Spinal cord (tissue), 10 donors: ENCODE data around the gene MAPKAPK2. TPM values are rescaled to one million over a fixed set of nuclear protein-coding genes. Genes with fewer than 3 reads are reported as not detected.
"Not testable (repeated sequence)": the region's sequence is repeated elsewhere in the genome, so short reads cannot be mapped to it uniquely, and the experiment has no call there.

Experiments used
- DNase-seq, 6 donors: peaks; one replicate each; pipeline versions ENCODE4 v3.0.0 to v3.0.0-alpha.2; 2013 to 2015; ENCODE audit warnings: low spot score in 6 of 6, low read depth in 4 of 6
- H3K27ac ChIP-seq: one replicate; pipeline ENCODE4 v1.5.1; 2013; ENCODE audit warnings: low read depth, low read length, control low read depth
- H3K27me3 ChIP-seq: one replicate; pipeline ENCODE4 v1.6.1; 2013; ENCODE audit warnings: low read length; ENCODE audit not compliant: control insufficient read depth, insufficient read depth
- H3K36me3 ChIP-seq: one replicate; pipeline ENCODE4 v1.6.1; 2013; ENCODE audit warnings: low read length; ENCODE audit not compliant: control insufficient read depth, insufficient read depth
- H3K4me1 ChIP-seq: one replicate; pipeline ENCODE4 v1.6.1; 2013; ENCODE audit warnings: low read length; ENCODE audit not compliant: control insufficient read depth, insufficient read depth
- H3K4me3 ChIP-seq: one replicate; pipeline ENCODE4 v1.5.1; 2013; ENCODE audit warnings: low read depth, low read length, control low read depth
- H3K9me3 ChIP-seq: one replicate; pipeline ENCODE4 v1.6.1; 2013; ENCODE audit warnings: low read length; ENCODE audit not compliant: control insufficient read depth, insufficient read depth
- WGBS: methylation state at CpG from one replicate; pipeline ENCODE4 v1.1.5; 2013; ENCODE audit warnings: missing lambda C conversion rate; ENCODE audit not compliant: insufficient coverage; 5-methylcytosine and 5-hydroxymethylcytosine counted together
- long read RNA-seq, 4 donors: transcript quantifications; one replicate each; lab custom pipeline, GENCODE V29; 2026
- polyA plus RNA-seq, 2 donors: library from polyadenylated mRNA; unstranded; fragments of 120-200 nt; gene quantifications; one replicate each; pipeline ENCODE4 v1.2.1, GENCODE V29; 2013; ENCODE audit not compliant: insufficient read length in 2 of 2
- total RNA-seq, 2 donors: library from RNA; depleted of rRNA in 1 of 2; stranded (reverse); fragments of 120-200 nt in 1 of 2; fragments of >200 nt in 1 of 2; gene quantifications; one replicate each; pipeline versions ENCODE4 v1.2.3 to v1.2.4, GENCODE V29; 2013 to 2014
- donor health status: healthy.

The MAPKAPK2 gene
- total RNA-seq (10 to 100 TPM; 17.3 to 33.2 TPM), polyA plus RNA-seq (10 to 100 TPM; 37.6 to 42.7 TPM)
- long read RNA-seq, donor 1, transcript MAPKAPK2-202 (10 exons, 2,961 nt), result major isoform, 13 of 13 reads
- long read RNA-seq, donor 1, partial matches to known transcripts, result 0 of 13 reads
- long read RNA-seq, donor 1, other reads (novel, unspliced or antisense), result 0 of 13 reads
- long read RNA-seq, donor 2, partial matches to known transcripts, result 0 of 4 reads
- long read RNA-seq, donor 2, other reads (novel, unspliced or antisense), result 0 of 4 reads
- long read RNA-seq, donor 3, transcript MAPKAPK2-202 (10 exons, 2,961 nt), result major isoform, 5 of 11 reads
- long read RNA-seq, donor 3, partial matches to known transcripts, result 6 of 11 reads
- long read RNA-seq, donor 3, other reads (novel, unspliced or antisense), result 0 of 11 reads
- long read RNA-seq, donor 4, transcript MAPKAPK2-202 (10 exons, 2,961 nt), result major isoform, 8 of 8 reads
- long read RNA-seq, donor 4, partial matches to known transcripts, result 0 of 8 reads
- long read RNA-seq, donor 4, other reads (novel, unspliced or antisense), result 0 of 8 reads

DNA sequence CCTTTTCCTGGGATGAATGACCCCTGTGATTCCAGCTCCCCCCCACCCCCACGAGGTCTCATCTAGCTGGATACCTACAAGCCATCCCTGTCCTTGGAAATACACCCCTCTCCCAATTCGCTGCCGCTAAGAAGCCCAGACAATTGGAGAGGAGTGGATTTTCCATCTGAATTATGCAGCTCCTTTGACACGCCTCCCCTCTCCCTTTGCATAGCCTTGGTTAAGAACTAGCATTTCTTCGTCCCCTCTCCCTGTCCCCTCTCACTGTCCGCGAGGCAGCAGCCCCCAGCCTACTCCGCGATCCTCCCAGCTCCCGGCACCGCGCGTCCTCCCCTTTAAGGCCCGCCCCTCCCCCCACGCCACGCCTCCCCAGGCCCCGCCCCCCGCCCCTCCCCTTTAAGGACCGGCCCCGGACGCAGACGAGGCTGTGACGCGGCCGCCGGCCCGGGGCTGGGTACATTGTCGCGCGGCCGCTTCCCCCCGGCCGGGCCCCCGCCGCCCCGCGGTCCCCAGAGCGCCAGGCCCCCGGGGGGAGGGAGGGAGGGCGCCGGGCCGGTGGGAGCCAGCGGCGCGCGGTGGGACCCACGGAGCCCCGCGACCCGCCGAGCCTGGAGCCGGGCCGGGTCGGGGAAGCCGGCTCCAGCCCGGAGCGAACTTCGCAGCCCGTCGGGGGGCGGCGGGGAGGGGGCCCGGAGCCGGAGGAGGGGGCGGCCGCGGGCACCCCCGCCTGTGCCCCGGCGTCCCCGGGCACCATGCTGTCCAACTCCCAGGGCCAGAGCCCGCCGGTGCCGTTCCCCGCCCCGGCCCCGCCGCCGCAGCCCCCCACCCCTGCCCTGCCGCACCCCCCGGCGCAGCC, at the start of gene MAPKAPK2:
Gene MAPKAPK2, plus strand, starts transcription at position 428 of the 856 bp plus-strand sequence. Its CDS starts 325 bp downstream, at position 753.
- H3K36me3 ChIP-seq, result no peaks in the 10 kb centered on the region
- H3K4me1 ChIP-seq, result peaks cover 16% of the 10 kb centered on the region
- peak within 1 kb of the TSS; percentile 94 for H3K27ac ChIP-seq
- peak within 1 kb of the TSS; percentile 74 for H3K4me3 ChIP-seq
- no peaks in the 10 kb centered on the region for H3K9me3 ChIP-seq
- peaks cover 2% of the 10 kb centered on the region for H3K27me3 ChIP-seq
- WGBS, result under 1% methylated on average over 55 of the region's 82 CpGs
- DNase-seq, result peak in 5 of 6 donors; percentile 43 to 90 (median 62)

DNA sequence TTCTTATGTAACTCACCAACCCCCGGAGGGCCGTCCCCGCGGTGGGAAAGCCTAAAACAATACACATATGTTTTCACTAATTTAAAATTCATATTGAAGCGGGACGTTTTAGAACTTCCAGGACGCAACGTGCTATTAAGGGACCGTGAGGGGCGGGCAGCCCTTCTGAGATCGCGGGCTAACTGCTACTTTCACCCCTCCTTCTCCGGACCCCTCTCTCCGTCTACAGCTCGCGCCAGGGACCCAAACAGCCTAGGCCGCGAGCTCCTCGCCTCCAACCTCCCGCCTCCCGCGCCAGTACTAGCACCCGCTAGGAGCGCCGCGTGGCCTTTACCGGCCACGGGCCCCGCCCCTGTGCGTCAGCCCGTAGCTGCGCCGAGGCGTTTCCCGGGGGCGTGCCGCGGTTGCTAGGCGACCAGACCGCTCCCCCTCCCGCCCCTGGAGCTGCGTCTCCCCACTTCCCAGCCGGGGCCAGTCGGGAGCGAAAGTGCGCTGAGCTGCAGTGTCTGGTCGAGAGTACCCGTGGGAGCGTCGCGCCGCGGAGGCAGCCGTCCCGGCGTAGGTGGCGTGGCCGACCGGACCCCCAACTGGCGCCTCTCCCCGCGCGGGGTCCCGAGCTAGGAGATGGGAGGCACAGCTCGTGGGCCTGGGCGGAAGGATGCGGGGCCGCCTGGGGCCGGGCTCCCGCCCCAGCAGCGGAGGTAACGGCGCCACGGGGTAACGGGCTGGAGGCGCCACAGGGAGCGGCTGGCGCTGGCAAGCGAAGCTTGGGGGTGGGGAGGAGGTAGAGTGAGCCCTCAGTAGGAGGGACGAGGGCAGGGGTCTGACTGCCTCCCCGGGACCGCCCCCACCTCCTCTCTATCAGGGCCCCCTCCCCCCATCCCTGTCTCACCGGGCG, 49.4 kb upstream of the MAPKAPK2 start, which contains the start of gene DYRK3:
Gene DYRK3, plus strand, starts transcription at position 457 of the 898 bp plus-strand sequence. Its CDS starts 168 bp downstream, at position 625.
- peaks cover 16% of the 10 kb centered on the region for H3K4me1 ChIP-seq
- H3K27ac ChIP-seq, result peak within 1 kb of the TSS; percentile 73
- H3K4me3 ChIP-seq, result peak within 1 kb of the TSS; percentile 59
- H3K36me3 ChIP-seq, result peaks cover 8% of the 10 kb centered on the region
- H3K27me3 ChIP-seq, result no peaks in the 10 kb centered on the region
- WGBS, result under 1% methylated on average over 68 of the region's 84 CpGs
- H3K9me3 ChIP-seq, result no peaks in the 10 kb centered on the region
- peak in 5 of 6 donors; percentile 63 to 96 (median 84) for DNase-seq

DNA sequence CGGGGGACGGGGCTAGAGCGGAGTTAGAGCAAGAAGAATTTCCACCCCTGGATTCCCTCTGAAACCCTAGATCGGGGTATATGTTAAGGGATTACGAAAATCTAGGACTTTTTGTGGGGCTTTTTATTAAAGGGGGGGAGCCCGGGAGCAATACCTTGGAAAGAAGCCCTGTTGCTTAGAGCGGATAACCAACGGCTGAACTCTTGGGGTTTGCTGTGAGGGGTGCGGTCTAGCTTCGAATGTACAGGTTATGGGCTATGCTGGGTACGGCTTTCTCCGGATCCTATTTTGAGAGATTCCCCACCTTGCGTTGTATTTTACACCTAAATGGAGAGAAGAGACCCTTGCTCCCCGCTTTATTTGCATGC, 48.7 kb upstream of the MAPKAPK2 start:
- DNase-seq, result no peak
- 2% methylated on average over 9 of the region's 14 CpGs for WGBS

DNA sequence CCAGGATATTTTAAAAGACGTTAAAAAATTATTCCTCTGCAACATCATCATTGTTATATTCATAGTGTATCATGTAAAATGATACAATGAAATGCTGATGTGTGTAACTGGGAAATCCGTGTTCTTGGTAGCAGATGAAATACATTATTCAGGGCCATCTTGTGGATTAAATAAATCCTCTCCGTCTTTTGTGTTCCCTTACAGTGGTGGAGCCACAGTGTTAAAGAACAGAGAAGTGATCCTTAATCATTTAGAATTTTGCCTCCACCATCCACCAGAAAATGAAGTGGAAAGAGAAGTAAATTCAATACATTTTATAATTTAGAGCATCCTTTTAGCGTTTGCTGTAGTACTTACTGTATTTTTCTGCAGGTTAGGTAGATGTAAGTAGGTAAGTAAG, 48.0 kb upstream of the MAPKAPK2 start:
- H3K4me3 ChIP-seq, result peak overlapping the region; percentile 10
- H3K36me3 ChIP-seq, result peaks cover 8% of the 10 kb centered on the region
- no peak overlapping the region for H3K27ac ChIP-seq
- DNase-seq, result peak in 2 of 6 donors; percentile 18 to 69
- H3K9me3 ChIP-seq, result no peaks in the 10 kb centered on the region
- WGBS, result no CpG with 5 or more reads among the region's 4 CpGs
- no peaks in the 10 kb centered on the region for H3K27me3 ChIP-seq
- peaks cover 16% of the 10 kb centered on the region for H3K4me1 ChIP-seq

More for the DNA sequence above, 48.7 kb upstream of the MAPKAPK2 start:
- H3K27ac ChIP-seq, result peak overlapping the region; percentile 10
- no peaks in the 10 kb centered on the region for H3K9me3 ChIP-seq
- H3K27me3 ChIP-seq, result no peaks in the 10 kb centered on the region
- peaks cover 16% of the 10 kb centered on the region for H3K4me1 ChIP-seq
- peaks cover 8% of the 10 kb centered on the region for H3K36me3 ChIP-seq
- H3K4me3 ChIP-seq, result peak overlapping the region; percentile 59

DNA sequence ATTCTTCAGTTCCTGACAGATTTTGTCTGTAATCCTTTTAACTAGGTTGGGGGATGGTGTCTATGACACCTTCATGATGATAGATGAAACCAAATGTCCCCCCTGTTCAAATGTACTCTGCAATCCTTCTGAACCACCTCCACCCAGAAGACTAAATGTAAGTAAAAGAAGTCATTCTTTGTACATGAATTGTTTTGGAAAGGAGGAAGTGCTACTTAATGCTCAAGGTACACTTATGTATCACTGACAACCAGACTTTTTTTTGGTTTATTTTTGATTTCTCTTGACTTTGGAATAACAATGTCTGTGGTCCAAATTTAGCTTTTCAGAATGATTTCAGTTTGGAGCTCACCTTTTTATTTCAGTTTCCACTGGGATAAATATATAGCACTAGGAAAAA, 47.1 kb upstream of the MAPKAPK2 start:
- H3K27ac ChIP-seq, result no peak overlapping the region
- H3K36me3 ChIP-seq, result peaks cover 8% of the 10 kb centered on the region
- no peak for DNase-seq
- peaks cover 16% of the 10 kb centered on the region for H3K4me1 ChIP-seq
- H3K27me3 ChIP-seq, result no peaks in the 10 kb centered on the region
- no peaks in the 10 kb centered on the region for H3K9me3 ChIP-seq
- no peak overlapping the region for H3K4me3 ChIP-seq

DNA sequence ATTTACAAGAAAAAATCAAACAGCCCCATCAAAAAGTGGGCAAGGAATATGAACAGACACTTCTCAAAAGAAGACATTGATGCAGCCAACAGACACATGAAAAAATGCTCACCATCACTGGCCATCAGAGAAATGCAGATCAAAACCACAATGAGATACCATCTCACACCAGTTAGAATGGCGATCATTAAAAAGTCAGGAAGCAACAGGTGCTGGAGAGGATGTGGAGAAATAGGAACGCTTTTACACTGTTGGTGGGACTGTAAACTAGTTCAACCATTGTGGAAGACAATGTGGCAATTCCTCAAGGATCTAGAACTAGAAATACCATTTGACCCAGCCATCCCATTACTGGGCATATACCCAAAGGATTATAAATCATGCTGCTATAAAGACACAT, 42.6 kb upstream of the MAPKAPK2 start:
- not testable (repeated sequence) for H3K4me3 ChIP-seq, H3K27me3 ChIP-seq, H3K36me3 ChIP-seq, H3K9me3 ChIP-seq, H3K27ac ChIP-seq, H3K4me1 ChIP-seq, DNase-seq
- WGBS, result no CpG with 5 or more reads among the region's 2 CpGs

DNA sequence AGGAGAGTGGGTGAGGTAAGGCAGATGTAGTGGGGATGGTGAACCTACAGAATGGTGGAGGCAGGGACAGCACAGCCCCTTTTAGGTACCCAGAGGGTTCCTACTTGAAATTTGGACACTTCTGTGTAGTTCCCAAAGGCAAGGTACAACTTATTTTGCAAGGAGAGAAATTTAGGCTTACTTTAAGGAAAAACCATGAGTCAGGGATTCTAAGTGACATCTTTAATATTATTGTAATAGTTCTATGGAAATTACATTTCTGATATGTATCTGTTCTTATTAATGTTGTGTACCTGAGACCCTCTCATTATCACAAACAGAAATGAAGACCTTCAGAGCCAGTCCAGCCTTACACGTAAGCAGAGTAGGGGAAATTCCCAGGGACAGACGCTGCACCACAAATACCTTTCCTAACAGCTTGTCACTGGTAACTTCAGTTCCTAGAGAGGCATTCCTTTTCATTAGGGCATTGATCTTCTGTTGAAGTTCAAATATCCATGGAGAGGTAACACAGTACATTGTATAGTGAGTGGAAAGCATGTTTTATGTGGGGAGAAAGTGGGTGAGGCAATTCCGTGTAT, 41.5 kb upstream of the MAPKAPK2 start:
- no peak overlapping the region for H3K4me3 ChIP-seq
- H3K36me3 ChIP-seq, result peaks cover 10% of the 10 kb centered on the region
- WGBS, result 69% methylated on average over 1 of the region's 3 CpGs
- no peaks in the 10 kb centered on the region for H3K4me1 ChIP-seq
- H3K27ac ChIP-seq, result no peak overlapping the region
- no peaks in the 10 kb centered on the region for H3K27me3 ChIP-seq
- no peak for DNase-seq
- H3K9me3 ChIP-seq, result no peaks in the 10 kb centered on the region

DNA sequence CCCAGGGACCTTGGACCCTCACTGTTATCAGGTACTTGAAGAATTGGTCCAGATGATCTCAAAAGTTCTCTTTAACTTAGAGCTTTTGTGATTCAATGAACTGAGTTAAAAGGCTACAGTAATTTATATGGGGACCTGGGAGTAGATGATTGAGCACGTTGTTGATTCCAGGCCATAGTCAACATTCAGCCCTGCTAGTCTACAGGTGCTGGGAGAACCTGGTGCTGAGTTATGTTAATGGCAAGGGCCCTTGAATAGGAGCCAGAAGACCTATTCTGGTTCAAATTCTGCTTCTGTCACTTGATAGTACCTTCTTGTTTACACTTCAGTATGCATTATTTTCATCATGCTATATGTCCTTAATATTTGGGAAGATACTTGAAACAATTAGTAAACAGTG, 38.2 kb upstream of the MAPKAPK2 start:
- no peak for DNase-seq
- Histone ChIP-seq H3K36me3 (peaks cover 6% of the 10 kb centered on the region), H3K9me3 (no peaks in the 10 kb centered on the region), H3K4me3 (no peak overlapping the region), H3K4me1 (no peaks in the 10 kb centered on the region), H3K27ac (no peak overlapping the region), H3K27me3 (no peaks in the 10 kb centered on the region)
- WGBS, result 83% methylated on average over 1 of the region's 1 CpG
